Astrocyte (in vitro differentiated cells and primary cell): ENCODE results near the gene ATN1. TPM values are rescaled to one million over a fixed set of nuclear protein-coding genes. Genes with fewer than 3 reads are reported as not detected.
A peak's percentile ranks its signal among the peaks of the same experiment; 100 is the strongest.

Experiments
- DNase-seq: peaks from one replicate; pipeline ENCODE4 v3.0.0-alpha.2; 2010; ENCODE audit warnings: low read depth
- FAIRE-seq: peaks from 2 replicates; lab custom pipeline; 2011; peaks lifted over from hg19 to GRCh38; lab: Jason Lieb, UNC
- H2AFZ ChIP-seq: 2 replicates; pipeline ENCODE4 v1.6.0; 2012; ENCODE audit warnings: low read depth, low read length, inconsistent platforms
- H3K27ac ChIP-seq: 2 replicates; pipeline ENCODE4 v1.5.1; 2011; ENCODE audit warnings: low read depth, low read length, inconsistent platforms
- H3K27me3 ChIP-seq: 2 replicates; pipeline ENCODE4 v1.6.0; 2011; ENCODE audit warnings: low read length, inconsistent platforms; ENCODE audit not compliant: insufficient read depth
- H3K36me3 ChIP-seq: 2 replicates; pipeline ENCODE4 v1.5.1; 2011; ENCODE audit warnings: low read length, inconsistent platforms; ENCODE audit not compliant: insufficient read depth
- H3K4me1 ChIP-seq: 2 replicates; pipeline ENCODE4 v1.5.1; 2011; ENCODE audit warnings: low read length, inconsistent platforms; ENCODE audit not compliant: insufficient read depth
- H3K4me2 ChIP-seq: 2 replicates; pipeline ENCODE4 v1.6.0; 2012; ENCODE audit warnings: low read length, inconsistent platforms
- H3K4me3 ChIP-seq: 2 replicates; pipeline ENCODE4 v1.5.1; 2011; ENCODE audit warnings: low read depth, mild to moderate bottlenecking, low read length, inconsistent platforms; ENCODE audit not compliant: insufficient read depth
- H3K79me2 ChIP-seq: 2 replicates; pipeline ENCODE4 v1.6.0; 2012; ENCODE audit warnings: mild to moderate bottlenecking, low read length, inconsistent platforms; ENCODE audit not compliant: insufficient read depth
- H3K9ac ChIP-seq: 2 replicates; pipeline ENCODE4 v1.6.0; 2012; ENCODE audit warnings: mild to moderate bottlenecking, low read length, inconsistent platforms
- H3K9me3 ChIP-seq: 2 replicates; pipeline ENCODE4 v1.5.1; 2012; ENCODE audit warnings: low read depth, mild to moderate bottlenecking, low read length, inconsistent platforms; ENCODE audit not compliant: insufficient read depth
- H4K20me1 ChIP-seq: 2 replicates; pipeline ENCODE4 v1.6.0; 2012; ENCODE audit warnings: low read length, inconsistent platforms; ENCODE audit not compliant: insufficient read depth
- H3K27ac Mint-ChIP-seq: one replicate; pipeline ENCODE4 v1.8.0; 2021; ENCODE audit warnings: mild to moderate bottlenecking, mixed read lengths; ENCODE audit not compliant: unreplicated experiment
- H3K27me3 Mint-ChIP-seq: one replicate; pipeline ENCODE4 v1.8.0; 2021; ENCODE audit warnings: low read depth, mixed read lengths; ENCODE audit not compliant: unreplicated experiment
- H3K36me3 Mint-ChIP-seq: one replicate; pipeline ENCODE4 v1.8.0; 2021; ENCODE audit warnings: low read depth, mixed read lengths; ENCODE audit not compliant: unreplicated experiment
- H3K4me1 Mint-ChIP-seq: one replicate; pipeline ENCODE4 v1.8.0; 2021; ENCODE audit warnings: low read depth, mixed read lengths; ENCODE audit not compliant: unreplicated experiment
- H3K4me3 Mint-ChIP-seq: one replicate; pipeline ENCODE4 v1.8.0; 2021; ENCODE audit warnings: mild to moderate bottlenecking, moderate library complexity, mixed read lengths; ENCODE audit not compliant: unreplicated experiment
- H3K9me3 Mint-ChIP-seq: one replicate; pipeline ENCODE4 v1.8.0; 2021; ENCODE audit warnings: mild to moderate bottlenecking, mixed read lengths; ENCODE audit not compliant: unreplicated experiment
- CTCF ChIP-seq: IDR thresholded peaks from 2 replicates; pipeline ENCODE4 v1.5.1; 2011; ENCODE audit warnings: low read depth, mild to moderate bottlenecking, inconsistent platforms, low read length, moderate library complexity; ENCODE audit not compliant: insufficient read depth
- EZH2 ChIP-seq: IDR thresholded peaks from 2 replicates; pipeline ENCODE4 v1.6.1; 2012; ENCODE audit warnings: mild to moderate bottlenecking, low read length, inconsistent platforms; ENCODE audit not compliant: insufficient read depth
- total RNA-seq: library from RNA; stranded (reverse); gene quantifications from 2 replicates; pipeline ENCODE4 v1.2.1, GENCODE V29; 2021

Gene ATN1
- total RNA-seq, 1 donor from 2014 or later = 97.8 TPM

GRCh38 chr12:6915789-6916285, 11.9 kb upstream of the ATN1 start:
- Mint-ChIP-seq H3K4me3 (peak overlapping the region; percentile 89), H3K36me3 (peaks cover 7% of the 10 kb centered on the region), H3K4me1 (peaks cover 15% of the 10 kb centered on the region), H3K9me3 (no peaks in the 10 kb centered on the region), H3K27me3 (peaks cover 5% of the 10 kb centered on the region), H3K27ac (peak overlapping the region; percentile 41)
- FAIRE-seq = no peak
- H3K4me2 ChIP-seq = peak overlapping the region; percentile 97
- H3K9ac ChIP-seq = no peak overlapping the region
- no peaks in the 10 kb centered on the region for H3K27me3 ChIP-seq
- no peak for DNase-seq
- H3K9me3 ChIP-seq = no peaks in the 10 kb centered on the region
- peaks cover 2% of the 10 kb centered on the region for H3K36me3 ChIP-seq
- H3K79me2 ChIP-seq = no peaks in the 10 kb centered on the region
- H2AFZ ChIP-seq = no peak overlapping the region
- TF ChIP-seq EZH2 = no peak
- TF ChIP-seq CTCF = no peak
- H4K20me1 ChIP-seq = no peaks in the 10 kb centered on the region
- no peak overlapping the region for H3K4me3 ChIP-seq
- H3K27ac ChIP-seq = no peak overlapping the region
- H3K4me1 ChIP-seq = peaks cover 25% of the 10 kb centered on the region

- Histone ChIP-seq H3K4me3 (no peak overlapping the region), H3K9ac (no peak overlapping the region), H3K27ac (no peak overlapping the region), H3K4me2 (peak overlapping the region; percentile 53), H3K79me2 (no peaks in the 10 kb centered on the region), H3K27me3 (no peaks in the 10 kb centered on the region), H3K36me3 (peaks cover 2% of the 10 kb centered on the region), H3K4me1 (peaks cover 25% of the 10 kb centered on the region), H3K9me3 (no peaks in the 10 kb centered on the region), H4K20me1 (no peaks in the 10 kb centered on the region), H2AFZ (no peak overlapping the region)
- TF ChIP-seq EZH2 (no peak), CTCF (no peak)
- H3K27ac Mint-ChIP-seq = peak overlapping the region; percentile 94
- H3K27me3 Mint-ChIP-seq = peaks cover 2% of the 10 kb centered on the region
- peaks cover 15% of the 10 kb centered on the region for H3K4me1 Mint-ChIP-seq
- H3K9me3 Mint-ChIP-seq = no peaks in the 10 kb centered on the region
- H3K36me3 Mint-ChIP-seq = peaks cover 10% of the 10 kb centered on the region
- FAIRE-seq (no peak), DNase-seq (no peak)
- H3K4me3 Mint-ChIP-seq = peak overlapping the region; percentile 75
These were observed 11.1 kb upstream of the ATN1 start for GRCh38 chr12:6916426-6917200.
